Esophagus (tissue), 2 donors: Measurements from ENCODE around the gene POLE. TPM values are rescaled to one million over a fixed set of nuclear protein-coding genes. Genes with fewer than 3 reads are reported as not detected.

Experiments used
- H3K27ac ChIP-seq, 2 donors: one replicate each; pipeline ENCODE4 v1.5.1; 2013; ENCODE audit warnings: low read depth in 2 of 2, mild to moderate bottlenecking in 2 of 2, inconsistent platforms in 1 of 2, low read length in 1 of 2, moderate library complexity in 1 of 2
- H3K27me3 ChIP-seq, 2 donors: one replicate each; pipeline ENCODE4 v1.6.1; 2013; ENCODE audit warnings: low read length in 2 of 2, control low read depth in 1 of 2, mild to moderate bottlenecking in 1 of 2; ENCODE audit not compliant: insufficient read depth in 2 of 2, control insufficient read depth in 1 of 2
- H3K36me3 ChIP-seq, 2 donors: one replicate each; pipeline ENCODE4 v1.6.1; 2013; ENCODE audit warnings: low read length in 1 of 2; ENCODE audit not compliant: control insufficient read depth in 2 of 2, insufficient read depth in 2 of 2
- H3K4me1 ChIP-seq, 2 donors: one replicate each; pipeline ENCODE4 v1.6.1; 2013; ENCODE audit warnings: low read length in 1 of 2; ENCODE audit not compliant: control insufficient read depth in 2 of 2, insufficient read depth in 2 of 2
- H3K4me3 ChIP-seq, 2 donors: one replicate each; pipeline ENCODE4 v1.5.1; 2013; ENCODE audit warnings: low read length in 2 of 2, mild to moderate bottlenecking in 2 of 2, low read depth in 1 of 2, moderate library complexity in 1 of 2
- H3K9me3 ChIP-seq, 2 donors: one replicate each; pipeline ENCODE4 v1.6.1; 2013; ENCODE audit warnings: mild to moderate bottlenecking in 2 of 2, low read depth in 1 of 2, low read length in 1 of 2, moderate library complexity in 1 of 2; ENCODE audit not compliant: control insufficient read depth in 2 of 2, insufficient read depth in 1 of 2
- WGBS, 2 donors: extraction: QIAGEN DNeasy Blood & Tissue Kit; methylation state at CpG; one replicate each; pipeline ENCODE4 v1.1.7; 2013; 5-methylcytosine and 5-hydroxymethylcytosine counted together
- polyA plus RNA-seq, 2 donors: library from polyadenylated mRNA; stranded (reverse); fragments of 200-250 nt; gene quantifications; one replicate each; pipeline ENCODE4 v1.2.3, GENCODE V29; 2013
- donor health status: healthy with polysubstance abuse.
- donor health status: Bipolar disorder and iron deficiency.

POLE gene
- polyA plus RNA-seq, 2 donors, result 16.7 to 41.2 TPM

- Histone ChIP-seq H3K36me3 (peaks cover 17 to 57% of the 10 kb centered on the region in 2 donors), H3K27me3 (no peaks in the 10 kb centered on the region), H3K4me1 (no peaks in the 10 kb centered on the region), H3K9me3 (no peaks in the 10 kb centered on the region), H3K4me3 (no peak overlapping the region), H3K27ac (no peak overlapping the region)
- WGBS, 2 donors, result 82 to 87% methylated on average over 11 of the region's 11 CpGs
These were observed 26.1 kb downstream of the POLE start for GRCh38 chr12:132660996-132661395.

GRCh38 chr12:132660052-132660451, 27.1 kb downstream of the POLE start:
- Histone ChIP-seq H3K4me1 (no peaks in the 10 kb centered on the region), H3K27ac (no peak overlapping the region), H3K9me3 (no peaks in the 10 kb centered on the region), H3K4me3 (no peak overlapping the region), H3K27me3 (no peaks in the 10 kb centered on the region), H3K36me3 (peaks cover 17 to 54% of the 10 kb centered on the region in 2 donors)
- WGBS, 2 donors, result 84 to 86% methylated on average over 5 of the region's 5 CpGs

- H3K4me1 ChIP-seq, result no peaks in the 10 kb centered on the region
- H3K9me3 ChIP-seq, result no peaks in the 10 kb centered on the region
- H3K4me3 ChIP-seq, result no peak overlapping the region
- H3K36me3 ChIP-seq, result peaks cover 22 to 45% of the 10 kb centered on the region in 2 donors
- H3K27ac ChIP-seq, result no peak overlapping the region
- WGBS, 2 donors, result 94 to 95% methylated on average over 16 of the region's 16 CpGs
- no peaks in the 10 kb centered on the region for H3K27me3 ChIP-seq
These were observed 28.0 kb downstream of the POLE start for GRCh38 chr12:132659146-132659545.

GRCh38 chr12:132658149-132658894, 28.8 kb downstream of the POLE start:
- H3K27ac ChIP-seq, result no peak overlapping the region
- no peaks in the 10 kb centered on the region for H3K27me3 ChIP-seq
- H3K4me1 ChIP-seq, result no peaks in the 10 kb centered on the region
- H3K9me3 ChIP-seq, result no peaks in the 10 kb centered on the region
- WGBS, 2 donors, result 91 to 93% methylated on average over 32 of the region's 32 CpGs
- H3K4me3 ChIP-seq, result no peak overlapping the region
- peaks cover 22 to 39% of the 10 kb centered on the region in 2 donors for H3K36me3 ChIP-seq

GRCh38 chr12:132657004-132657727, 30.0 kb downstream of the POLE start:
- H3K4me3 ChIP-seq, result no peak overlapping the region
- peaks cover 22 to 34% of the 10 kb centered on the region in 2 donors for H3K36me3 ChIP-seq
- H3K27me3 ChIP-seq, result no peaks in the 10 kb centered on the region
- 95 to 96% methylated on average over 12 of the region's 12 CpGs for WGBS, 2 donors
- H3K4me1 ChIP-seq, result no peaks in the 10 kb centered on the region
- H3K9me3 ChIP-seq, result no peaks in the 10 kb centered on the region
- H3K27ac ChIP-seq, result no peak overlapping the region

- 92 to 94% methylated on average over 7 of the region's 7 CpGs for WGBS, 2 donors
- Histone ChIP-seq H3K36me3 (peaks cover 20 to 37% of the 10 kb centered on the region in 2 donors), H3K27ac (no peak overlapping the region)
These were observed 33.4 kb downstream of the POLE start for GRCh38 chr12:132653567-132654290.

GRCh38 chr12:132651444-132652100, 35.6 kb downstream of the POLE start:
- Histone ChIP-seq H3K9me3 (no peaks in the 10 kb centered on the region), H3K36me3 (peaks cover 16 to 30% of the 10 kb centered on the region in 2 donors), H3K27me3 (no peaks in the 10 kb centered on the region), H3K27ac (no peak overlapping the region), H3K4me1 (no peaks in the 10 kb centered on the region), H3K4me3 (no peak overlapping the region)
- 79 to 85% methylated on average over 9 of the region's 9 CpGs for WGBS, 2 donors

More at GRCh38 chr12:132653567-132654290, 33.4 kb downstream of the POLE start:
- no peak overlapping the region for H3K4me3 ChIP-seq
- H3K9me3 ChIP-seq, result no peaks in the 10 kb centered on the region
- no peaks in the 10 kb centered on the region for H3K27me3 ChIP-seq
- no peaks in the 10 kb centered on the region for H3K4me1 ChIP-seq

GRCh38 chr12:132649226-132649945, 37.8 kb downstream of the POLE start:
- Histone ChIP-seq H3K9me3 (no peaks in the 10 kb centered on the region), H3K27ac (no peak overlapping the region), H3K4me1 (no peaks in the 10 kb centered on the region), H3K4me3 (no peak overlapping the region), H3K27me3 (no peaks in the 10 kb centered on the region), H3K36me3 (peaks cover 12 to 32% of the 10 kb centered on the region in 2 donors)
- 95 to 96% methylated on average over 27 of the region's 27 CpGs for WGBS, 2 donors
